Lung (tissue), 12 donors: Measurements from ENCODE around the gene ASTN2. TPM values are rescaled to one million over a fixed set of nuclear protein-coding genes. Genes with fewer than 3 reads are reported as not detected.

Experiments used
- ATAC-seq: fragments of 200-7000 bp; cut with Tn5 transposase; one replicate; pipeline ENCODE4 v1.9.1; 2020; ENCODE audit warnings: moderate number of reproducible peaks; ENCODE audit not compliant: insufficient read depth, low FRiP score
- DNase-seq, 3 donors: peaks; one replicate each; pipeline ENCODE4 v3.0.0-alpha.2; 2013 to 2017
- H3K27ac ChIP-seq, 2 donors: one replicate each; pipeline ENCODE4 v1.5.1; 2013; ENCODE audit warnings: mild to moderate bottlenecking in 2 of 2, moderate library complexity in 2 of 2, control low read depth in 1 of 2, inconsistent platforms in 1 of 2, low read depth in 1 of 2, low read length in 1 of 2
- H3K27me3 ChIP-seq, 3 donors: one replicate each; pipeline ENCODE4 v1.5.1; 2013; ENCODE audit warnings: low read length in 2 of 3; ENCODE audit not compliant: control insufficient read depth in 3 of 3, insufficient read depth in 3 of 3
- H3K36me3 ChIP-seq, 4 donors: one replicate each; pipeline ENCODE4 v1.5.1; 2013; ENCODE audit warnings: low read length in 4 of 4, mild to moderate bottlenecking in 1 of 4, moderate library complexity in 1 of 4; ENCODE audit not compliant: control insufficient read depth in 4 of 4, insufficient read depth in 4 of 4
- H3K4me1 ChIP-seq, 5 donors: one replicate each; pipeline ENCODE4 v1.5.1; 2013; ENCODE audit warnings: low read length in 5 of 5, mild to moderate bottlenecking in 2 of 5, moderate library complexity in 1 of 5; ENCODE audit not compliant: control insufficient read depth in 5 of 5, insufficient read depth in 5 of 5
- H3K4me3 ChIP-seq: one replicate; pipeline ENCODE4 v1.5.1; 2013; ENCODE audit warnings: mild to moderate bottlenecking, control low read depth, moderate library complexity
- H3K9ac ChIP-seq, 2 donors: one replicate each; pipeline ENCODE4 v1.5.1; 2013; ENCODE audit warnings: low read length in 2 of 2, control low read depth in 1 of 2; ENCODE audit not compliant: insufficient read depth in 1 of 2
- H3K9me3 ChIP-seq, 4 donors: one replicate each; pipeline ENCODE4 v1.5.1; 2013; ENCODE audit warnings: low read length in 3 of 4, mild to moderate bottlenecking in 1 of 4, moderate library complexity in 1 of 4; ENCODE audit not compliant: control insufficient read depth in 4 of 4, insufficient read depth in 3 of 4
- CTCF ChIP-seq: IDR thresholded peaks from 2 replicates; pipeline ENCODE4 v1.5.1; 2012; ENCODE audit warnings: mild to moderate bottlenecking; ENCODE audit errors: control extremely low read depth, extremely low read depth
- WGBS, 2 donors: extraction: QIAGEN DNeasy Blood & Tissue Kit; methylation state at CpG; one replicate each; pipeline ENCODE4 v1.1.7; 2013; 5-methylcytosine and 5-hydroxymethylcytosine counted together
- polyA plus RNA-seq, 2 donors: library from polyadenylated mRNA; stranded (reverse); fragments of 200-250 nt; gene quantifications; one replicate each; pipeline ENCODE4 v1.2.1, GENCODE V29; 2013
- total RNA-seq, 2 donors: library from RNA; depleted of rRNA in 1 of 2; stranded (reverse); fragments of >200 nt in 1 of 2; gene quantifications; one replicate each; pipeline ENCODE4 v1.2.1, GENCODE V29; 2014 to 2021
- donor health status: control.
- donor health status: control.
- donor health status: Bipolar disorder and iron deficiency.
- donor health status: healthy.
- donor health status: DM: yes; HTN: yes; CAD: no.

The ASTN2 gene
- total and polyA plus RNA-seq, 4 donors, result 1.4 to 7.0 (median 3.3) TPM

DNA sequence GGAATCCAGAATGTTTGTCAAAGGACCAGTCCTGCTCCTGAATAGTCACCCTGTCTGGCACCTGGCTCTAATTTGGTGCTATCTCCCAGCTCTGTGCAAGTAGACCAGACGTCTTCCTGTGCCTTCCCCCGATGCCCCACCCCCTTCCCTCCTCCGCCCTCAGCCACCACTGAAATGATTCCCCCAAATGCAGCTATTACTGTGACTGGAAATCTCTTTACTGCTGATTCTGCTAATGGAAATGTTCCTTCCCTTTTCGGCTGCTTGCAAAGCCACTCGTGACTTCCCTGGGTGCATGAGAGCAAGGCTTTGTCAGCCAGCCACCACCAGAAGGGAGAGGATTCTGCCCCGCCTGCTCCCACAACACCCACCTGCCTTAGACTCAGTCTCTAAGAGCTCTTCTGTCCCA, 11.4 kb downstream of the ASTN2 start:
- WGBS, 2 donors, result 41 to 46% methylated on average over 6 of the region's 6 CpGs
- Histone ChIP-seq H3K9ac (no peak overlapping the region), H3K4me1 (no peaks in the 10 kb centered on the region), H3K4me3 (no peak overlapping the region), H3K36me3 (no peaks in the 10 kb centered on the region), H3K27ac (no peak overlapping the region), H3K27me3 (peaks cover 0 to 9% (median 3%) of the 10 kb centered on the region in 3 donors), H3K9me3 (peaks cover 0 to 3% (median 0%) of the 10 kb centered on the region in 4 donors)
- no peak for ATAC-seq
- TF ChIP-seq CTCF, result no peak
- DNase-seq, result no peak

GRCh38 chr9:117400171-117400570, 14.7 kb downstream of the ASTN2 start:
- H3K27me3 ChIP-seq, result no peaks in the 10 kb centered on the region
- H3K27ac ChIP-seq, result no peak overlapping the region
- peak in 1 of 3 donors; percentile 32 for DNase-seq
- H3K36me3 ChIP-seq, result no peaks in the 10 kb centered on the region
- WGBS, 2 donors, result 33 to 38% methylated on average over 2 of the region's 2 CpGs
- no peak overlapping the region for H3K4me3 ChIP-seq
- H3K4me1 ChIP-seq, result no peaks in the 10 kb centered on the region
- TF ChIP-seq CTCF, result no peak
- no peaks in the 10 kb centered on the region for H3K9me3 ChIP-seq
- no peak for ATAC-seq
- H3K9ac ChIP-seq, result no peak overlapping the region

DNA sequence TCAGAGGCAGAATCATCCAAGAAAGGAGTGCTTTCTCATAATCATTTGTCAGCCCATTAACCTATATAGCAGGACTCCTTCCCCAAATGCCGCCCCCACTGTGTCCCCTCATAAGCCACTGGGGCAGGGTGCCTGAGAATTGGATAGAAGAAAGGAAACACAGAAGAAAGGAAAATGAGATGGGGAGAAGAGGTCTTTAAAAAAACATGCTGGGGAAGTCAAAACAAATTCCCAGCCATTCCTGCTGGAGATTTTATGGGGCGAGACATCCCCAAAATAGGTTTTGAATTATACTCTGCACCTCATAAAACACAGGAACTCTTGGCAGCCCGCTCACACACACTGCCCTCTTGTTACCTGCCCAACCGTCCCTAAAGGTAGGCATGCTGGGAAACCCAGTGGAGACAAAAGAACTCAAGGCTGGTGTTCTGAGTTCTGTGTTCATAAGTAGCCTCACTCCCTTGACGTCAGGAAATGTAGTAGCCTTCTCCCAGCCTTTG, 19.7 kb downstream of the ASTN2 start:
- no peak overlapping the region for H3K4me3 ChIP-seq
- DNase-seq (no peak), ATAC-seq (no peak)
- H3K27me3 ChIP-seq, result no peaks in the 10 kb centered on the region
- WGBS, 2 donors, result 74 to 76% methylated on average over 5 of the region's 5 CpGs
- no peaks in the 10 kb centered on the region for H3K36me3 ChIP-seq
- H3K9me3 ChIP-seq, result peaks cover 0 to 3% (median 0%) of the 10 kb centered on the region in 4 donors
- H3K9ac ChIP-seq, result no peak overlapping the region
- no peak overlapping the region for H3K27ac ChIP-seq
- no peak for TF ChIP-seq CTCF
- H3K4me1 ChIP-seq, result no peaks in the 10 kb centered on the region

- ATAC-seq, result no peak
- WGBS, 2 donors, result 53 to 60% methylated on average over 4 of the region's 4 CpGs
Observed at GRCh38 chr9:117394655-117395054, 20.2 kb downstream of the ASTN2 start.

More at GRCh38 chr9:117394655-117395054, 20.2 kb downstream of the ASTN2 start:
- Histone ChIP-seq H3K36me3 (no peaks in the 10 kb centered on the region), H3K27me3 (no peaks in the 10 kb centered on the region), H3K9ac (no peak overlapping the region), H3K27ac (no peak overlapping the region), H3K4me1 (no peaks in the 10 kb centered on the region), H3K9me3 (peaks cover 0 to 3% (median 0%) of the 10 kb centered on the region in 4 donors), H3K4me3 (no peak overlapping the region)
- DNase-seq, result no peak
- no peak for TF ChIP-seq CTCF
